ENCODE data around the gene CDK4. TPM values are rescaled to one million over a fixed set of nuclear protein-coding genes. Genes with fewer than 3 reads are reported as not detected.
A peak's percentile ranks its signal among the peaks of the same experiment; 100 is the strongest.

The CDK4 gene
- total RNA-seq, 4 donors from 2014 or later = 95.2 to 137 (median 113) TPM

- intact Hi-C loops (cut with DNase I) = no loop called here
- Histone ChIP-seq H3K27ac (no peak overlapping the region), H3K27me3 (peaks cover 40% of the 10 kb centered on the region), H3K36me3 (no peaks in the 10 kb centered on the region), H3K4me1 (peaks cover 11 to 36% of the 10 kb centered on the region in 2 donors), H3K9me3 (no peaks in the 10 kb centered on the region), H3K4me3 (replicated peaks in 1 of 3) (peak overlapping the region in 1 of 3 donors; percentile 29)
- WGBS, 2 donors = 0 to 28% methylated on average over 4 of the region's 110 CpGs
- DNase-seq = no peak
- TF ChIP-seq POLR2A (IDR thresholded peaks at IDR 0.05) (no peak), CTCF (IDR thresholded peaks at IDR 0.05) (peak in 1 of 6 experiments; percentile 33)
Measured at GRCh38 chr12:57737467-57738460, 14.3 kb downstream of the CDK4 start.

GRCh38 chr12:57736741-57737466 is 15.2 kb downstream of the CDK4 start:
- Histone ChIP-seq H3K4me3 (replicated peaks in 1 of 3) (no peak overlapping the region), H3K36me3 (no peaks in the 10 kb centered on the region), H3K9me3 (no peaks in the 10 kb centered on the region), H3K27ac (no peak overlapping the region), H3K27me3 (peaks cover 40% of the 10 kb centered on the region), H3K4me1 (peaks cover 11 to 36% of the 10 kb centered on the region in 2 donors)
- DNase-seq = no peak
- intact Hi-C loops (cut with DNase I) = no loop called here
- no peak for TF ChIP-seq POLR2A (IDR thresholded peaks at IDR 0.05)
- TF ChIP-seq CTCF (IDR thresholded peaks at IDR 0.05) = no peak
- WGBS, 2 donors = 4 to 29% methylated on average over 22 to 29 of the region's 31 CpGs

- intact Hi-C loops (cut with DNase I) = no loop called here
- Histone ChIP-seq H3K27ac (no peak overlapping the region), H3K4me3 (replicated peaks in 1 of 3) (no peak overlapping the region), H3K9me3 (no peaks in the 10 kb centered on the region), H3K27me3 (peaks cover 40% of the 10 kb centered on the region), H3K4me1 (peaks cover 11 to 36% of the 10 kb centered on the region in 2 donors), H3K36me3 (no peaks in the 10 kb centered on the region)
- no peak for DNase-seq
- WGBS, 2 donors = 13 to 15% methylated on average over 36 to 42 of the region's 49 CpGs
- no peak for TF ChIP-seq POLR2A (IDR thresholded peaks at IDR 0.05)
- TF ChIP-seq CTCF (IDR thresholded peaks at IDR 0.05) = peak in 1 of 6 experiments; percentile 8
Measured at GRCh38 chr12:57735952-57736740, 16.0 kb downstream of the CDK4 start.

- intact Hi-C loops (cut with DNase I) = no loop called here
- no peak overlapping the region for H3K4me3 ChIP-seq (replicated peaks in 1 of 3)
Measured at GRCh38 chr12:57735198-57735855, 16.8 kb downstream of the CDK4 start.

More at GRCh38 chr12:57735198-57735855, 16.8 kb downstream of the CDK4 start:
- Histone ChIP-seq H3K36me3 (no peaks in the 10 kb centered on the region), H3K27me3 (peaks cover 40% of the 10 kb centered on the region), H3K9me3 (no peaks in the 10 kb centered on the region), H3K4me1 (peaks cover 11 to 36% of the 10 kb centered on the region in 2 donors), H3K27ac (no peak overlapping the region)
- 10 to 42% methylated on average over 4 to 8 of the region's 8 CpGs for WGBS, 2 donors
- no peak for TF ChIP-seq CTCF (IDR thresholded peaks at IDR 0.05)
- no peak for TF ChIP-seq POLR2A (IDR thresholded peaks at IDR 0.05)
- DNase-seq = no peak

Measured in thyroid gland (tissue), 4 donors.